GM19023 (cell line): ENCODE results near the gene LYL1.

ENCODE experiments used
- ATAC-seq: cut with Tn5 transposase; IDR thresholded peaks from one replicate; pipeline ENCODE4 v1.9.1; 2021; ENCODE audit warnings: mild to moderate bottlenecking, moderate library complexity; ENCODE audit not compliant: unreplicated experiment

Gene LYL1

GRCh38 chr19:13130886-13131490 is 28.3 kb upstream of the LYL1 start:
- ATAC-seq, result no peak

- no peak for ATAC-seq
Observed at GRCh38 chr19:13129384-13129783, 26.7 kb upstream of the LYL1 start.

- no peak for ATAC-seq
Observed at GRCh38 chr19:13128583-13128982, 25.9 kb upstream of the LYL1 start.

- no peak for ATAC-seq
Observed at GRCh38 chr19:13127811-13128575, 25.3 kb upstream of the LYL1 start.

- ATAC-seq, result no peak
Observed at GRCh38 chr19:13127051-13127450, 24.4 kb upstream of the LYL1 start.

GRCh38 chr19:13122980-13123957 is 20.6 kb upstream of the LYL1 start:
- no peak for ATAC-seq

GRCh38 chr19:13122275-13122878 is 19.7 kb upstream of the LYL1 start:
- no peak for ATAC-seq

GRCh38 chr19:13121551-13122274 is 19.1 kb upstream of the LYL1 start:
- no peak for ATAC-seq

GRCh38 chr19:13120817-13121216 is 18.2 kb upstream of the LYL1 start:
- no peak for ATAC-seq

- no peak for ATAC-seq
Observed at GRCh38 chr19:13120031-13120430, 17.4 kb upstream of the LYL1 start.

- no peak for ATAC-seq
Observed at GRCh38 chr19:13119627-13120026, 17.0 kb upstream of the LYL1 start.

GRCh38 chr19:13118424-13119193 is 16.0 kb upstream of the LYL1 start:
- ATAC-seq, result no peak

GRCh38 chr19:13117772-13118423 is 15.2 kb upstream of the LYL1 start, which contains the start of gene NACC1:
Gene NACC1 (plus strand): TSS chr19:13118264. CDS start chr19:13135208, 16,944 bp downstream.
- ATAC-seq, result peak; percentile 47

- no peak for ATAC-seq
Observed at GRCh38 chr19:13117176-13117771, 14.6 kb upstream of the LYL1 start.

- ATAC-seq, result no peak
Observed at GRCh38 chr19:13116282-13117175, 13.9 kb upstream of the LYL1 start, which contains the start of gene TRMT1. Gene TRMT1 (minus strand): TSS chr19:13116740. CDS start chr19:13116399, 341 bp downstream.

- ATAC-seq, result no peak
Observed at GRCh38 chr19:13115936-13116281, 13.3 kb upstream of the LYL1 start.

- no peak for ATAC-seq
Observed at GRCh38 chr19:13112555-13112954, 9.9 kb upstream of the LYL1 start.
